Activated naive CD8-positive, alpha-beta T cell (primary cell): ENCODE data around the gene SH2D5.
"Not testable (repeated sequence)": the region's sequence is repeated elsewhere in the genome, so short reads cannot be mapped to it uniquely, and the experiment has no call there.

Experiments used
- H3K27ac Mint-ChIP-seq: one replicate; pipeline ENCODE4 v1.8.0; 2021; ENCODE audit warnings: mixed read lengths
- H3K27me3 Mint-ChIP-seq: one replicate; pipeline ENCODE4 v1.8.0; 2021; ENCODE audit warnings: mixed read lengths
- H3K36me3 Mint-ChIP-seq: one replicate; pipeline ENCODE4 v1.8.0; 2021; ENCODE audit warnings: mixed read lengths
- H3K4me1 Mint-ChIP-seq: one replicate; pipeline ENCODE4 v1.8.0; 2021; ENCODE audit warnings: low read depth, mixed read lengths
- H3K4me3 Mint-ChIP-seq: one replicate; pipeline ENCODE4 v1.8.0; 2021; ENCODE audit warnings: mild to moderate bottlenecking, mixed read lengths
- H3K9me3 Mint-ChIP-seq: one replicate; pipeline ENCODE4 v1.8.0; 2021; ENCODE audit warnings: low read depth, mixed read lengths

The SH2D5 gene

DNA sequence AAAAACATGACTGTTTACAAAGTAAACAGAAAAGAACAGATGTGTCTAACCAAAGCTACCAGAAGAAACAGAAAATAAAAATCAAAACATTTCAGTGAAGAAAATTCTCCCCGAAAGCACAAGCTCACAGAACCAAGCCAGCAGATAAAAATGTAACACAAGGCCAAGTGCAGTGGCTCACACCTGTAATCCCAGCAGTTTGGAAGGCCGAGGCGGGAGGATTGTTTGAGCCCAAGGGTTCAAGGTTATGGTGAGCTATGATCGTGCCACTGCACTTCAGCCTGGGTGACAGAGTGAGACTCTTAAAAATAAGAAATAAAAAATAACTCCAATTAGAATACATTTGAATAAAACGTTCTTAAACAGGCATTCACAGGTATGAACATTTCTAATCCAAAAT is 52.2 kb downstream of the SH2D5 start:
- peaks cover 3% of the 10 kb centered on the region for H3K36me3 Mint-ChIP-seq
- H3K27ac Mint-ChIP-seq: no peak overlapping the region
- H3K27me3 Mint-ChIP-seq: peaks cover 2% of the 10 kb centered on the region
- no peaks in the 10 kb centered on the region for H3K9me3 Mint-ChIP-seq
- H3K4me1 Mint-ChIP-seq: peaks cover 7% of the 10 kb centered on the region
- no peak overlapping the region for H3K4me3 Mint-ChIP-seq

DNA sequence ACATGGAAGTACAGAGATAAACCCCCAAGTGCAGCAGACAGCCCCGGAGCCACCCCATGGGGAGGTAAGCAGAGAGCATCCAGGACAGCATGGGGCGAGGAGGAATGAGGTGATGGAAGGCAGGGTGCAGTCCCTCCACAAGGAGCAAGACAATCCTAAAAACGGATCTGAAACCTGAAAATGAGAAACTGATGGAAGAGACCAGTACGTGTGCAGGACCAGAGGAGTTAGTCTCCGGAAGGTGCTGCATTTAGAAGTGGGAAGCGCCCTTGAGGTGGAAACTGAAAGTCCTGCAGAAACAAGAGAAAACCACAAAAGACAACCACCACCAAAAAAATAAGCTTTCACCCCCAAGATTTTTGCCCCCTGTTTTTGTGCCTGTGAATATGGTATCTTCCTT is 53.9 kb downstream of the SH2D5 start:
- Mint-ChIP-seq H3K4me1 (peaks cover 7% of the 10 kb centered on the region), H3K4me3 (no peak overlapping the region), H3K27ac (no peak overlapping the region), H3K27me3 (peaks cover 2% of the 10 kb centered on the region), H3K36me3 (peaks cover 3% of the 10 kb centered on the region), H3K9me3 (no peaks in the 10 kb centered on the region)

DNA sequence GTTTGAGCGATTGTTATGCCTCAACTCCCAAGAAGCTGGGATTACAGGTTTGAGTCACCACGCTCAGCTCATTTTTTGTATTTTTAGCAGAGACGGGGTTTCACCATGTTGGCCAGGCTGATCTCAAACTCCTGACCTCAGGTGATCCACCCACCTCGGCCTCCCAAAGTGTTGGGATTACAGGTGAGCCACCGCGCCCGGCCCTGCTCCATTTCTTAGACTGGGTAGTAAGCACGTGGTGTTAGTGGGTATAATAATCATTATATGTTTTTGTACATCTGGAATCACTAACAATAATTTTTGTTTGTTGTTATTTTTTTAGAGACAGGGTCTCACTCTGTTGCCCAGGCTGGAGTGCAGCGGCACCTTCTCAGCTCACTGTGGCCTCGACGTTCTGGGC is 58.9 kb downstream of the SH2D5 start:
- H3K27me3 Mint-ChIP-seq, H3K4me3 Mint-ChIP-seq, H3K9me3 Mint-ChIP-seq, H3K4me1 Mint-ChIP-seq, H3K36me3 Mint-ChIP-seq, H3K27ac Mint-ChIP-seq: not testable (repeated sequence)

DNA sequence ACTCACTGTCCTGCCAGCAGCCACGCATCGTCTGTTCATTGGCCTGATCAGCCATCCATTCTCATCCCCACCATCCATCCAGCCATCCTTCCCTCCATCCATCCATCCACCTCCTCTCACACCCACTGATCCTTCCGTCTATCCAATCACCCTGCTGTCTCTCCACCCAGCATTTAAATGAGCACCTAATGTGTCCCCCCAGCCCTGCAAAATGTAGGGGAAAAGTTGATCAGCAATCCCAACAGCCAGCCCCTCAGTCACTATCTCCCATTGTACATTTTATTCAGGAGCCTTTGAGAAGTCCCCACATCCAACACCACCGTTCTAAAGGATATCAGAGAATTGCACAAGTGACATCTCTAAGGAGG is 60.3 kb downstream of the SH2D5 start:
- no peaks in the 10 kb centered on the region for H3K4me1 Mint-ChIP-seq
- H3K27me3 Mint-ChIP-seq: peaks cover 6% of the 10 kb centered on the region
- no peak overlapping the region for H3K4me3 Mint-ChIP-seq
- H3K9me3 Mint-ChIP-seq: no peaks in the 10 kb centered on the region
- H3K36me3 Mint-ChIP-seq: no peaks in the 10 kb centered on the region
- H3K27ac Mint-ChIP-seq: no peak overlapping the region

DNA sequence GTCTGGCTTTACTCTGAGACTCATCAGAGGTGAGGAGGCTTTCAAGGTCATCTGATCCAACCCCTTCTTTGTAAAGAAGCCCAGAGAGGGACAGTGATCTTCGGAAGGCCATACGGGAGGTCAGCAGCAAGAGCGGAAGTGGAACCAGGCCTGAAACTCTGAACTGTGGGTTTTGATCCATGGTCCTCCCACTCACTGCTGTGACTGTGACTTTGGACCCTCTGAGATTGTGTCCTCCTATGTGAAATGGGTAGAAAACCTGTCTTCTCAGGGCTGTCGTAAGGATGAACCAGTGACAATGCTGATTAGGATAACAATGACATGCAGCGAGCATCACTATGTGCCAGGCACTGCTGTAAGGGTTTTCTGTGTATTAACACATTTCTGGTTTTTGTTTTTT is 61.6 kb downstream of the SH2D5 start:
- Mint-ChIP-seq H3K36me3 (no peaks in the 10 kb centered on the region), H3K9me3 (no peaks in the 10 kb centered on the region), H3K4me3 (no peak overlapping the region), H3K27ac (no peak overlapping the region), H3K4me1 (peaks cover 4% of the 10 kb centered on the region), H3K27me3 (peaks cover 6% of the 10 kb centered on the region)
